BJ (cell line): ENCODE results near the gene MT3. TPM values are rescaled to one million over a fixed set of nuclear protein-coding genes. Genes with fewer than 3 reads are reported as not detected.

Experiments
- CTCF ChIA-PET: fragments of 350-600 bp; formaldehyde crosslinking; extraction: SDS; loops from one replicate; lab custom pipeline; 2021; ENCODE audit warnings: antibody characterized with exemption, inconsistent platforms; lab: Yijun Ruan, JAX
- POLR2A ChIA-PET: fragments of 300-600 bp; sonication (Branson Sonifier 250); formaldehyde crosslinking; extraction: SDS; loops from one replicate; lab custom pipeline; 2021; ENCODE audit warnings: antibody characterized with exemption; lab: Charles Lee
- DNase-seq: peaks from one replicate; pipeline ENCODE4 v3.0.0-alpha.2; 2011; ENCODE audit warnings: low read depth
- H3K27me3 ChIP-seq: 2 replicates; pipeline ENCODE4 v1.6.0; 2011; ENCODE audit warnings: low read length; ENCODE audit not compliant: control insufficient read depth, insufficient read depth
- H3K36me3 ChIP-seq: 2 replicates; pipeline ENCODE4 v1.5.1; 2011; ENCODE audit warnings: low read length; ENCODE audit not compliant: control insufficient read depth, insufficient read depth
- H3K4me3 ChIP-seq: 2 replicates; pipeline ENCODE4 v1.5.1; 2011; ENCODE audit warnings: low read depth, mild to moderate bottlenecking, control low read depth, low read length
- polyA plus RNA-seq: library from polyadenylated mRNA; depleted of rRNA; stranded (reverse); fragments of >200 nt; gene quantifications from 2 replicates; pipeline ENCODE4 v1.2.3, GENCODE V29; 2011
- TF ChIP-seq, protein P1 (sequence below): IDR thresholded peaks from 2 replicates; pipeline ENCODE4 v1.5.1; 2011; ENCODE audit warnings: low read depth, mild to moderate bottlenecking, control low read depth, inconsistent platforms, low read length, moderate library complexity; ENCODE audit not compliant: insufficient read depth

The MT3 gene
- polyA plus RNA-seq, 1 experiment, result not detected

DNA sequence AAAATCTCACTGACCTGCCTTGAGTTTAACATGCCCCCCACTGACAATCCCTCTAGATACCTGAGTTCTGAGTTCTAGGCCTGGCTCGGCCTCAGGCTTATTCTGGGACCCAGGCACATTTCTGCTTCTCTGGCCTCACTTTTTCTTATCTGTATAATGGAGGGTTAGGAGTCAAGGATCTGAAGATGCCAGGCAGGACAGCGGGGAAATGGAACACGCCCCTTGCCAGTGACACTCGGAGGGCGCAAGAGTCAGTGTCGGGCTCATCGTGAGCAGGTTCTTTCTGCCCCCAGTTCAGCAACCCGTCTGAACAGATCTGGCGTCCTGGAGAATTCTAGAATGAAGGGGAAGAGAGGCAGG lies 567 bp upstream of the MT3 start:
- H3K4me3 ChIP-seq, result peak overlapping the region; percentile 28
- peaks cover 32% of the 10 kb centered on the region for H3K27me3 ChIP-seq
- no peak for DNase-seq
- TF ChIP-seq, protein P1, sequence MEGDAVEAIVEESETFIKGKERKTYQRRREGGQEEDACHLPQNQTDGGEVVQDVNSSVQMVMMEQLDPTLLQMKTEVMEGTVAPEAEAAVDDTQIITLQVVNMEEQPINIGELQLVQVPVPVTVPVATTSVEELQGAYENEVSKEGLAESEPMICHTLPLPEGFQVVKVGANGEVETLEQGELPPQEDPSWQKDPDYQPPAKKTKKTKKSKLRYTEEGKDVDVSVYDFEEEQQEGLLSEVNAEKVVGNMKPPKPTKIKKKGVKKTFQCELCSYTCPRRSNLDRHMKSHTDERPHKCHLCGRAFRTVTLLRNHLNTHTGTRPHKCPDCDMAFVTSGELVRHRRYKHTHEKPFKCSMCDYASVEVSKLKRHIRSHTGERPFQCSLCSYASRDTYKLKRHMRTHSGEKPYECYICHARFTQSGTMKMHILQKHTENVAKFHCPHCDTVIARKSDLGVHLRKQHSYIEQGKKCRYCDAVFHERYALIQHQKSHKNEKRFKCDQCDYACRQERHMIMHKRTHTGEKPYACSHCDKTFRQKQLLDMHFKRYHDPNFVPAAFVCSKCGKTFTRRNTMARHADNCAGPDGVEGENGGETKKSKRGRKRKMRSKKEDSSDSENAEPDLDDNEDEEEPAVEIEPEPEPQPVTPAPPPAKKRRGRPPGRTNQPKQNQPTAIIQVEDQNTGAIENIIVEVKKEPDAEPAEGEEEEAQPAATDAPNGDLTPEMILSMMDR, result no peak
- ChIA-PET CTCF (interaction anchor here (3.8 kb wide), 1 partner anchor 12 kb away, joined by 26 read pairs; no protein-coding TSS in a partner anchor), POLR2A (no interaction called here)
- H3K36me3 ChIP-seq, result no peaks in the 10 kb centered on the region

DNA sequence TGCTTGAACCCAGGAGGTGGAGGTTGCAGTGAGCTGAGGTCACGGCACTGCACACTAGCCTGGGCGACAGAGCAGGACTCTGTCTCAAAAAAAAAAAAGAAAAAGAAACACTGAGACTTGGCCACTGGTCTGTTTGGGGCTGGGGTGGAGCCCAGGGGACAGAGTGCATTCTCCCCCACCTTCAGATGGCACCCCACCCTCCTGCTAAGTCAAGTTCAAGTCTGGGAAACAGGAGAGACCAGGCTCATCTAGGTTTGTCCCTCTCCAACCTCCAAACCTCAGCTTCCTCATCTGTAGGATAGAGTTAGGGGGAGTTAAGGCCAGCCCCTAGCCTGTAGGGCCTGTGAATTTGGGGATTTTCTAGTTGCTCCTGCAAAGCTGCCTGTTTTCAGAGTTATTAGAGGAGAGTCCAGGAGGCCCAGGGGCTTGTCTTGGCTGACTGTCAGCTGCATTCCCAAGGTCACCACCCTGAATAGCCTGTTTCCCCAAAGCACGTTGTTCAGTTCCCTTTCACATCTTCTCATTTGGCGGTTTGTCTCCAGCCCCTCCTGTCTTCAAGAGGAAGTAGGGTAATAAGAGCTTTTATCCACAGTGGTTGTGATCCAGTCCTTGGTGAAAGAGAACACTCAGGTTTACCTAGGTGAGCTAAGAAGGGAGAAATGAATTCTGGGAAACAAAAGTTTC lies 2.2 kb downstream of the MT3 start:
- H3K36me3 ChIP-seq, result no peaks in the 10 kb centered on the region
- peaks cover 35% of the 10 kb centered on the region for H3K27me3 ChIP-seq
- ChIA-PET CTCF (interaction anchor here (0.5 to 1.8 kb wide), 5 partner anchors 10 to 110 kb away, joined by 3 to 18 read pairs (median 6); no protein-coding TSS in a partner anchor), POLR2A (no interaction called here)
- no peak for DNase-seq
- TF ChIP-seq, protein P1, result no peak
- H3K4me3 ChIP-seq, result no peak overlapping the region

DNA sequence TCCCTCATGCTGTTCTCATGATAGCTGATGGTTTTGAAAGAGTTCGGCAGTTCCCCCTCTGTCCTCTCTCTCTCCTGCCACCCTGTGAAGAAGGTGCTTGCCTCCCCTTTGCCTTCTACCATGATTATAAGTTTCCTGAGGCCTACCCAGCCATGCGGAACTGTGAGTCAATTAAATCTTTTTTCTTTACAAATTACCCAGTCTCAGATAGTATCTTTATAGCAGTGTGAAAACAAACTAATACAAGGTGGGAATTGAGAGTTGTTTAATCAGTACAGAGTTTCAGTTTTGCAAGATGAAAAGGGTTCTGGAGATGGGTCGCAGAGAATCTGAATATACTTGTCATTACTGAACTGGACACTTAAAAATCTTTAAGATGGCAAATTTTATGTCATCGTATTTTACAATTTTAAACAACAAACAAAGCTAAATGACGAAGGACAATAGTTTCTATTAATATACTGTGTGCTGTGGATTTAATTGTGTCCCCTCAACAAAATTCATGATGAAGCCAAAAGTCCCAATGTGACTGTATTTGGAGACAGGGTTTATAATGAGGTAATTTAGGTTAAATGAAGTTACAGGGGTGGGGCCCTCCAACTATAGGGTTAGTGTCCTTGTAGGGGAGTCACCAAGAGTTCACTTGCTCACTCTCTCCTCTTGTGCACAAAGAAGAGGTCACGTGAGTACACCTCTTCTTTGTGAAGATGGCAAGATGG lies 4.4 kb downstream of the MT3 start:
- H3K36me3 ChIP-seq, result no peaks in the 10 kb centered on the region
- TF ChIP-seq, protein P1, result no peak
- H3K4me3 ChIP-seq, result no peak overlapping the region
- peaks cover 29% of the 10 kb centered on the region for H3K27me3 ChIP-seq
- CTCF ChIA-PET, result no interaction called here
- no peak for DNase-seq
- POLR2A ChIA-PET, result no interaction called here

DNA sequence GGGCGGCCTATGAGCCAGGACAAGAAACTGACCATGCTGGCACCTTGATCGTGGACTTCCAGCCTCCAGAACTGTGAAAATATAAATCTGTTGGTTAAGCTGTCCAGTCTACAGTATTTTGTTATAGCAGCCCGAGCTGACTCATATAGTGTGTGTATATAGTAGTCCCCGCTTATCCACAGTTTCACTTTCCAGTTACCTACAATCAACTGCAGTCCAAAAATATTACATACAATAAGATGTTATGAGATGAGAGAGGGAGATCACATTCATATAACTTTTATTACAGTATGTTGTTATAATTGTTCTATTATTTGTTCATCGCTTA lies 4.9 kb downstream of the MT3 start:
- TF ChIP-seq, protein P1, result no peak
- no peaks in the 10 kb centered on the region for H3K36me3 ChIP-seq
- CTCF ChIA-PET, result interaction anchor here (1.3 kb wide), 1 partner anchor 17 kb away, joined by 3 read pairs; no protein-coding TSS in a partner anchor
- POLR2A ChIA-PET, result no interaction called here
- no peak for DNase-seq
- H3K27me3 ChIP-seq, result peaks cover 26% of the 10 kb centered on the region
- H3K4me3 ChIP-seq, result no peak overlapping the region

DNA sequence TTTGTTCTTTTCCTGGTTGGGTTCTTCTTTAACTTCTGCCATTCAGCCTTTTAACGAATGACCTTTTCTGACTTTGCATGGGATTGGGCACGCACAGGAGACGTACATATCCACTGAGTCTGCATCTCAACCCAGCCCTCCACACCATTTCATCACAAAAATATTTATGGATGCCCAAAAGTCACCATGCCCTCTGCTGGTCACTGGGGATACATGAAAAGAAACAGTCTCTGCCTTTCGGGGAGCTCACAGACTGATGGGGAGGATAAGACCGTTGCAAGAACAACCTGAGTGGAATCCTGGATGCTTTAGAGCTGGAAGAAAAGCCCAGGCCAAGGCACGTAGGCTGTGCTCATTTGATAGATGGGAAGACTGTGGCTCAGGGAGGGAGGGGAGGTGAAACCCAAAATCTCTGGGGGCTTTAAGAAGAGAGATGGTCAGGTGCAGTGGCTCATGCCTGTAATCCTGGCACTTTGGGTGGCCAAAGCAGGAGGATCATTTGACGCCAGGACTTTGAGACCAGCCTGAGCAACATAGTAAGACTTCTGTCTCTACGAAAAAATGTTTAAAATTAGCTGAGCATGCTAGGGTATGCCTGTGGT lies 11.2 kb downstream of the MT3 start:
- CTCF ChIA-PET, result interaction anchor here (0.6 to 7.8 kb wide), 29 partner anchors 9 to 193 kb away, joined by 3 to 100 read pairs (median 4); partner anchors contain the start of genes BBS2 and MT1E
- H3K27me3 ChIP-seq, result peaks cover 2% of the 10 kb centered on the region; the same call in 1 of the 2 replicates
- H3K4me3 ChIP-seq, result no peak overlapping the region
- no peaks in the 10 kb centered on the region for H3K36me3 ChIP-seq
- TF ChIP-seq, protein P1, result peak; percentile 78
- POLR2A ChIA-PET, result interaction anchor here (0.6 kb wide), 1 partner anchor 39 kb away, joined by 20 read pairs; no protein-coding TSS in a partner anchor
- no peak for DNase-seq
